Measurements from ENCODE around the gene MAPKAPK2.

GRCh38 chr1:206732992-206733391 is 48.3 kb downstream of the MAPKAPK2 start:
- TF ChIP-seq POLR2AphosphoS5 (IDR thresholded peaks at IDR 0.05), result no peak
- TF ChIP-seq CTCF (IDR thresholded peaks at IDR 0.05; ENCODE audit: poor library complexity, severe bottlenecking), result no peak
- no peak for TF ChIP-seq EP300 (conservative IDR thresholded peaks at IDR 0.05; ENCODE audit: poor library complexity, severe bottlenecking)
- TF ChIP-seq MXI1 (conservative IDR thresholded peaks at IDR 0.05; ENCODE audit: poor library complexity, severe bottlenecking), result no peak
